ENCODE measurements around the gene RNF207.
"Not testable (repeated sequence)": the region's sequence is repeated elsewhere in the genome, so short reads cannot be mapped to it uniquely, and the experiment has no call there.

RNF207 gene

DNA sequence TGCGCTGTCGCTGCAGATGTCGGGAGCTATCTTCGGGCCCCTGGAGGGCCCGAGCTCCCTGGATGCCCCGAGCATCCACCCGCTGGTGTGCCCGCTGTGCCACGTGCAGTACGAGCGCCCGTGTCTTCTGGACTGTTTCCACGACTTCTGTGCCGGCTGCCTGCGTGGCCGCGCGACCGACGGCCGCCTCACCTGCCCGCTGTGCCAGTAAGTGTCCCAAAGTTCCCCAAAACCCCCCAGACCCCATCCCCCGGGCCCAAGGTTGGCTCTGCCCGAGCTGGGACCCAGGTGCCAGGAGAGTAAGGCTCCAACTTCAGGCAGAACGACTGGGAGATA lies 569 bp downstream of the RNF207 start:
- no peak for FAIRE-seq

DNA sequence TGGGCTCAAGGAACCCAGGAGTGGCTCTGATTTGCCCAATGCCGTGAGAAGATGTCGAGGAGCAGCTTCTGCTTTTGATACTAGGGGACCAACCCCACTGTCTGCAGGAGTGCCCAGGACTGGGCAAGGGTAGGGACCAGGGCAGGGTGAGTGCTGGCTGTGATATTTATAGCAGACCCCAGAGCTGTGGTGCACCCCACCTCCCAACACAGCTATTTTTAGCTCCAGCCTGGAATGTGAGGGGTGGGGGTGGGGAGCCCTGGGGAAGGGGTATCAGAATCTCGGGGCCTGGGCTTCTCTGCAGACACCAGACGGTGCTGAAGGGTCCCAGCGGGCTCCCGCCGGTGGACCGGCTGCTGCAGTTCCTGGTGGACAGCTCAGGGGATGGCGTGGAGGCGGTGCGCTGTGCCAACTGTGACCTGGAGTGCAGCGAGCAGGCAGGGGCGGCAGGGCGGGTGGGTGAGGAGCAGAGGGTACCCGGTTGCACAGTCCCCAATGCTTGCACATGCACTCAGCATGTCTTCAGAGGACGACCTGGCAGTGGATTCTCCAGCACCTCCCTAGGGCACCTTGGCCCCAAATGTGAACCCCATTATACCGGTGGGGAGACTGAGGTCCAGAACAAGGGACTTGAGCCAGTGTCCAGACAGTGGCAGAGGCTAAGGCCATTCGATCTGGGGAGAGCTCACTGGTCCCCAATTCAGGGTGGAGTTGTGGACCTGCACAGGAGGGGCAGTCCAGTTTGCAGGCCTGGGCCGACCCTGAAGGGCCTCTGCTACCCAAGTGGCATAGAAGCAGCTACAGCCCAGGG lies 1.4 kb downstream of the RNF207 start:
- FAIRE-seq: no peak

DNA sequence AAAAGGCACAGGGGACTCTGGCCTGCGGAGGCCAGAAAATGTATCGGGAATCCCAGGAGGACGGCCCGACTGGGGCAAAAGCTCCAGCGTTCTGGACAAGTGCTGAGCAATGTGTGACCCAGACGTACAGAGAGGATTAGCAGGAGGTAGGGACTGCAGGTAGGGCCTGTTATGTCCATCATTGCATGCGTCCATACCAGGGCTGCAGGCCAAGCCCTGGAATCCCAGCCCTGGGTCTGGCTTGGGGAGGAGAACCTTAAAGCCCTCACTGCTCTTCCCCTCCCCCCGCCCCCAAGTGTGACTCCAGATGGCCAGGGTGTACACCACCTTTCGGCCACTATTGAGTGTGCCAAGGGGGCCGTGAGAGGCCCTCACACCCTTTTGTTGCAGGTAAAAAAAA lies 2.0 kb downstream of the RNF207 start:
- FAIRE-seq: no peak

DNA sequence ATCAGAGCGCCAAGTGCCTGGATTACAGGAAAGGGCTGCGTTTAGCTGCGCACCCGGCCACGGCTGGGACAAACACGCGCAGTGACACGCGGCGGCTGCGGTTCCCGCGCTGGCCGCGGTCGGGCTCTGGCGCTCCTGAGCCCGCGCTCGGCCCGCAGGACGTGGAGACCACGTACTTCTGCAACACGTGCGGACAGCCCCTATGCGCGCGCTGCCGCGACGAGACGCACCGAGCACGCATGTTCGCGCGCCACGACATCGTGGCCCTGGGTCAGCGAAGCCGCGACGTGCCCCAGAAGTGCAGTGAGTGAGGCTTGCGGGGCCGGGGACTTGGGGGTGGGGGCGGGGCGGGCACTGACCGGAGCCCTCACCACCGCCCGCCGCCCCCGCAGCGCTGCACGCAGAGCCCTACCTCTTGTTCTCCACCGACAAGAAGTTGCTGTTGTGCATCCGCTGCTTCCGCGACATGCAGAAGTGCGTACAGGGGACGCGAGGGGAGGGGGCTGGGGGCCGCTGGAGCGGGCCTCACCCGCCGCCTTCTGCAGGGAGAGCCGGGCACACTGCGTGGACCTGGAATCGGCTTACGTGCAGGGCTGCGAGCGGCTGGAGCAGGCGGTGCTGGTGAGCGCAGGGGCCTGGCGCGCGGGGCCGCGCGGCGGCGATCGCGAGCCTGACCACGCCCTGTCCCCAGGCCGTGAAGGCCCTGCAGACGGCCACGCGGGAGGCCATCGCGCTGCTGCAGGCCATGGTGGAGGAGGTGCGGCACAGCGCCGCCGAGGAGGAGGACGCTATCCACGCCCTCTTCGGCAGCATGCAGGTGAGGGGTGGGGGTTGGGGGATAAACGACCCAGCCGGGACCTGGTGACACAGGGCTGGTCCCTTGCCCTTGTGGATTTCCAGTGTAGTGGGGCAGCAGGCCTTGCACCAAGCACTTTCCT lies 3.1 kb downstream of the RNF207 start:
- FAIRE-seq: no peak

DNA sequence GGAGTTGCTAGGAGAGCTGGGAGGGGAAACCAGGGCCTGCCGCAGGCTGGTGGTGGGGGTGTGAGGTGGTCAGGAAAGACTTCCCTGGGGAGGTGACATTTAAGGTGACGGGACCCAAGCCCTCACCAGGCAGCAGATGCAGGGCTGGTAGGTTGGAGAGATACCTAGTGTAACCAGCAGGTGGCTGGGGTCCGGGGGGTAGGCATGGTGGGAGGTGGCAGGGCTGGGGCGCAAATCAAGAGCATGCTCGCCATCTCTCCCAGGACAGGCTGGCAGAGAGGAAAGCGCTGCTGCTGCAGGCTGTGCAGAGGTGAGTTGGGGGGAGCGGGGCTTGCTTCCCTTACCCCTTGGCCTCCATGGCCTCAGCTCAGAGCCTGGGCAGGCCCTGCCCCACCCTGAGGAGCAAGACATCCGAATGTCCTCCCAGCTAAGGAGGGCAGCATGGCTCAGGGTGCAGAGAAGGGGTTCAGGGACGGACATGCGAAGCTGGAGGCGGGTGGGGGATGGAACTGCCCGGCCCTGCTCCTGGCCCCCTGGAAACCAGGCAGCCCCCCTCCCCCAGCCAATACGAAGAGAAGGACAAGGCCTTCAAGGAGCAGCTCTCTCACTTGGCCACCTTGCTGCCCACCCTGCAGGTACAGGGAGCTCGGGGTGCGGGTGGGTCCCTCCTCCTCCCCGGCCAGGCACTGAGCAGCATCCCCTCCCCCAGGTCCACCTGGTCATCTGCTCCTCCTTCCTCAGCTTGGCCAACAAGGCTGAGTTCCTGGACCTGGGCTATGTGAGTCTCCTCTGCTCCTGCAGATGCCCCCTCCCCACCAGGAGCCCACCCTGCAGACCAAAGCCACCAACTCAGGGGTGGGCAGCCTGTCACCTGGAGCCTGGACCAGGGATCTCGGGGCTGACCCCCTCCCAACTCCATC lies 4.0 kb downstream of the RNF207 start:
- no peak for FAIRE-seq

DNA sequence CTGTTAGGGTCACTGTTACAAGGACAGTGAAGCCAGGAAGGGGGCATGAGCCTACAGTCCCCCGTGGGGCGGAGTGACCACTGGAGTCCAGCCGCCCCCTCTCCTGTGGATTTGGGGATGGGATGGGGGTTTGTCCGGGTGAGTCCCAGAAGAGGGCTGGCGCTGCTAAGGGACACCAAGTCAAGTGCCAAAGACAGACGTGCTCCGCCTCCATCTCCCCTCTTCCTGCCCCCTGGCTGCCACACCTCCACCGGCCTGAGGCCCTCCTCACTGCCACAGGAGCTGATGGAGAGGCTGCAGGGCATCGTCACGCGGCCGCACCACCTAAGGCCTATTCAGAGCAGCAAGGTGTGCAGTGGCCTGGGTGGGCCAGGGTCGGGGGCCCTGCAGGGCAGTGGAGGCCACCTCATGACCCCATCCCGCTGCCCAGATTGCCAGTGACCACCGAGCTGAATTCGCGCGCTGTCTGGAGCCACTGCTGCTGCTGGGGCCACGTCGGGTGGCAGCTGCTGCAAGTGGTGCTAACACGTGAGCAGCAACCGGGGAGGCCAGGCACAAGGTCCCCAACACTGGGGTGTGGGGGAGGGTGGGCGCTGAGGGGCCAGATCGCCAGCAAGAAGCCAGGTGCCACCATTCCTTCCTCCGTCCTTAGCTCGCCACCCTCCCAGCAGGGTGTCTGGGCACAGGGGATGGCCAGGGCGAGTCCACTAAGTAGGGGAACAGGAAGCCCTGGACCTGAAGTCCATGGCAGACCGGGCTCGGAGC lies 4.9 kb downstream of the RNF207 start:
- no peak for FAIRE-seq

DNA sequence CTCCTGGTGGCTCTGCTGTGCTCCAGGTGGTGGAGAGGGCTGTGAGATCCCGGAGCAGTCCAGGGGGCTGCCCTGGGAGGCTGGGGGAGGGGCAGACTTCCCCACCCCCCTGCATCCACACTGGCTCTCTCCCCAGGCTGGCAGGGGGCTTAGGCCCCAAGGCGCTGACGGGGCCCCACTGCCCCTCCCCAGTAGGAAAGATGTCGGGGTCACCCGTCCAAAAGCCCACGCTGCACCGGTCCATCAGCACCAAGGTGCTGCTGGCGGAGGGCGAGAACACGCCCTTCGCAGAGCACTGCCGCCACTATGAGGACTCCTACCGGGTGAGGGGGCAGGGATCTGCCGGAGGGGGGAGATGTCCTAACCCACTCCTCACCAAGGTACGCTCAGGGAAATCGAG lies 5.8 kb downstream of the RNF207 start:
- no peak for FAIRE-seq

DNA sequence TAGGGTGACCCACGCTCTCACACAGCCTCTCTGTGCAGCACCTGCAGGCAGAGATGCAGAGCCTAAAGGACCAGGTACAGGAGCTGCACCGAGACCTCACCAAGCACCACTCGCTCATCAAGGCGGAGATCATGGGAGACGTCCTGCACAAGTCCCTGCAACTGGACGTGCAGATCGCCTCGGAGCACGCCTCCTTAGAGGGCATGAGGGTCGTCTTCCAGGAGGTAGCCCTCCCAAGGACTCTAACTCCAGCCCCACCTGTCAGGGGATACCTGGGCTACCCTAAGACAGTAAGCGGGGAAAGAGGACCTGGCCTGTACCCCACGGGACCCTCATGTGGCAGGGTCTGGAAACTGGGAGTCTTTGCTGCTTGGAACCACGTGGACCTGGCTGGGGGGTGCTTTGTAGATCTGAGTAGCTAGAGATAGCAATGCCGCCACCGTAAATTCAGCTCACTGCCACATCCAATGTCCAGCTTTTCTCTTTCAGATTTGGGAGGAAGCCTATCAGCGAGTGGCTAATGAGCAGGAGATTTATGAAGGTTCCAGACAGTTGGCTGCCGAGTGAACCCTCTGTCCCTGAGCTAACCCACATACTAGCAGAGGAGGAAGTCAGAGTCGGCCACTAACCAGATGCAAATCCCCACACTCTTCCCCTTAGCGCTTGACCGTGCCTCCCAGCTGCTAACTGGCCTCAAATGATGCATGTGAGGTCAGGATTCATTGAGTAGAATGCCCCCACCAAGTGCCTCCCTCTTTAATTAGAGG lies 6.5 kb downstream of the RNF207 start:
- no peak for FAIRE-seq

DNA sequence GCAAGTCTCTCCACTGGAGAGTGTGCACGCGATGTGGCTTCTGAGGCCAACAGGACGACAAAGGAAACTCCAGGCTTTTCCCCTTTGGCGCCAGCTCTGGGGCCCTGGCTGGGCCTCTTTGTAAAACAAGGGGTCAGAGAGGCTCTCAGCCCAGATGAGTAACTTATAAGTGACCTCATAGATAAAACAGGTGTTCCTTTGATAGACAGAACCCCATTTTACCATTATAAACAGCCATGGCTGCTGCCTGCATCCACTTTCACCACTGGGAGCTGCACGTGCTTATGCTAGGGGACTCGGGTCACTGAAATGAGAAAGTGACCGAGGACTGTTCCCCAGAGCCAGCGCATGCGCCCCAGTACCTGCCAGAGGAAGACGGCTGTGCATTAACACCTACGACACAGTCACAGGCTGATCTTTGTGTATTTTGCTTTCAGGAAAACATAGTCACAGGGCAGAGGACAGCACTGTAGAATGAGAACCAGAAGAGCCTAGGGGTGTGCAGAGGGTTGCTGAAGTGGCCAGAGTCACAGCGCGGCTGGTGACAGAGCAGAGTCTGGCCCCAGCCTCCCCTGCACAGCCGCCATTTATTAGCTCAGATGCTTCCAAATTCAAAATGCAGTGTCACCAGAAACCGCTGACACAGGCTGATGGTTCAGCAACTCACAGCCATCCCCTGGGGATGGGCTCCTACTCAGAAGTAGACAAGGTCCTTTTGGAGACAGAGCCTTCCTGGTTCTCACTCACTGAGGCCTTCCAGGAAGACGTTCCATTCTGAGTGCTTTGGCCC lies 12.7 kb downstream of the RNF207 start:
- no peak for FAIRE-seq

DNA sequence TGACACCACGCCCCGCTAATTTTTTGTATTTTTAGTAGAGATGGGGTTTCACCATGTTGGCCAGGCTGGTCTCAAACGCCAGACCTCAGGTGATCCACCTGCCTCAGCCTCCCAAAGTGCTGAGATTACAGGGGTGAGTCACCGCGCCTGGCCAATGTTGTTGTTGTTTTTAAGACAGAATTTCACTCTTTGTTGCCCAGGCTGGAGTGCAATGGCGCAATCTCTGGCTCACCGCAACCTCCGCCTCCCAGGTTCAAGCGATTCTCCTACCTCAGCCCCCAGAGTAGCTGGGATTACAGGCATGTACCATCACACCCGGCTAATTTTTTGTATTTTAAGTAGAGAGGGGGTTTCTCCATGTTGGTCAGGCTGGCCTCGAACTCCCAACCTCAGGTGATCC lies 13.7 kb downstream of the RNF207 start:
- FAIRE-seq: not testable (repeated sequence)

DNA sequence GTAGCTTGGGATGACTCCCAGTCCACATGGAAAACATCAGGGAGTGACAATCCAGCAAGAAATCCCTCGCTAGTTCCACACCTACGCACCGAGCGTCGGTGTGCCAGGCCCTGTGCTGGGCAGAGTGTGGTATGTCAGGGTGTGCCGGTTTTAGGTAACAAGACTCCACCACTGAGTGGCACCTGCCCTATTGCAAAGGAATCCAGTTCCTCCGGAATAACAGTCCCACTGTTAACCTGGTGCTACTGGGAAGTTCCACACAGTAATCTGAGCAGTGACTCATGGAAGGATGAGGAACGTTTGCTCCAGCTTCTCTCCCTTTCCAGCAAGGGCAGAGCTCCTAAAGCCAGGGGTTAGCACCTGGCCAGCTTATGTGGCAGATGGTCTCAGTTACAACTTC lies 14.3 kb downstream of the RNF207 start:
- no peak for FAIRE-seq

DNA sequence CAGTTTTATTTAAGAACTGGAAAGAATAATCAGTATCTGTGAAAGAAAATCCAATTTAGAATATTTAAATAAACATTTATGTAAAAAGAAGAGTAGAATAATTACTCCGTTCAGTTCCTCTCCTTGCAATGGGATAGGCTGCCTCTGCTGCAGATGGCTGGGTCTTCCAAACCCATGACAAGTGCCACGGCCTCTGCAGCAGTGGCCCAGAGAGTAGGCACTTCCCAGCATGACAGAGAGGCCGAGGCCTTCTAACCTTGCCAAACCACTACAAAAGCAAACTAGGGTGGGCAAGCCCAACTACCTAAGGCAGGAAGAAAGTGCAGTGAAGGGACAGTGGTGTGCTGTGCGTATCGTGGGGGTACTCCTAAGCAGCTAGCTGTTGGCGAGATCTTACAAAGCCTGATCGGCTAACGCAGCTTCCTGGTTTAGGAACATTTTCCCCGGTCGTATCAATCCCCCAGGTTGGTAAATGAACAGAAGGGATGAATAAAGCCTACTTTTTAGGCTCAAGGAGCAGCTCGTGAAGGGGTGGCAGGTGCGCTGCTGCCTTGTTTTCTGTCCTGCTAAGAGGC lies 15.4 kb downstream of the RNF207 start:
- FAIRE-seq: no peak

DNA sequence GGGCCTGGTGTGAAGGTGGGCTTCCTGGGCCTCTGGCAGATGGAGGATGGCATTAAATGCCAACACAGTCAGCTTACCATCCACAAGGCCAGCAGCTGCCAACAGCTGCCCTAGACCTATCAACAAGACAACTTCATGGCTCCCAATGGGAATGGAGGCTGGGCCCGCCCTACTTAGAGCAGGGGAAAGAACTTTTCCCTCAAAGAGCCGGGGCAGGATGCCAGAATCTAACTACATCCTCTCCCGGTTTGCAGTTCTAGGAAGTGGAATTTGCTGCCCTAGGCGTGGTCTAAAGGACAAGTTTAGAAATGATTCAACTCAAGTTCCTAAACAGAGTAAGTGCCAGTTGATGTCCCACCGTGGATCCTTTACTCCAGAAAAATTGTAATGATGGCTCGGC lies 16.7 kb downstream of the RNF207 start:
- no peak for FAIRE-seq

DNA sequence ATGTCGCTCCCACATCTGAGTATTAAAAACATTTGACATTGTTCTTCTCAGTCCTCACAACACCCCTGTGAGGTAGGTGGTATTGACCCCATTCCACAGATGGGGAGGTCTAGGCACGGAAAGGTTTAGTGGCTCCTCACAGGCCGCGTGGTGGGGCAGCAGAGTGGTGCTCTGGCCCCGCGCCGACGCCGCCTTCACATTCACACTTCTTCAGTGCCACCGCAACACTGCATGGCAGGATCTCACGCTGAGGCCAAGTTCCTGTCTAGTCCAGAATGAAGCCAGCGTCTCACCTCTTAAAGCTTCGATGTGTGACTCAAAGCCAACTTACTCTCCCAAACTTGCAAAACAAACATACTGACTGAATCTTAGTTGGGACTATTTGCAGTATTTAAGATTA lies 17.7 kb downstream of the RNF207 start:
- FAIRE-seq: no peak

DNA sequence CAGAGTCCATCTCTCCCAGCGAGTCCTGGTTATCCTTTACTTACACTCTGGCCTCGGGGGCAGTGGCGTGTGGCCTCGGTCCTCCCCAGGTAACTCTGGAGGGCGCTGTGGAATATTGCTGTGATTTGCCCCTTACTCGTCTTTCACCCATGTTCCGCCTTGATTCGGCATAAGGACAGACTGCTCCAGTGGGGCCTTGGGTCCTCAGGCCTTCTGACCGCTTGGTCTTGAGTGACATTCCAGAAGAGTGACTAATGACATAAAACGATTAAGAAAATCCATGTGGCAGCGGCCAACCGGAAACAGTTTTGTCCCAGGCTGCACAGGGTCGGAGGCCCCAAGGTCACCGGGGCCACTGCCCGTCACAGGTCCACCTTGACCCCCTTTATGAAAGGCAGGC lies 18.8 kb downstream of the RNF207 start:
- FAIRE-seq: no peak

DNA sequence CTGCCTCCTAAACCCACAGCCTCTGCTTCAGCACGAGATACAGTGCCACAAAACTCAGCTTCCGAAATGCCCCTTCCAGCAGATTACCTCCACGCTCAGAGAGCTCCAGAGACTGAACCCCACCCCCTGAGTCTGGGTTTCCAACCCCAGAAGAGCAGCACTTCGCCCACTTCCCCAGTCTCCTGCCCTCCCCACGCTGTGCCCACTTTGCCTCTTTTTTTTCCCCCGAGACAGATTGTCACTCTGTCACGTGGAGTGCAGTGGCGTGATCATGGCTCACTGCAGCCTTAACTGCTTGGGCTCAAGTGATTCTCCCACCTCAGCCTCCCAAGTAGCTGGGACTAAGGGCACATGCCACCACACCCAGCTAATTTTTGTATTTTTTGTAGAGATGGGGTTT lies 19.7 kb downstream of the RNF207 start:
- FAIRE-seq: no peak

DNA sequence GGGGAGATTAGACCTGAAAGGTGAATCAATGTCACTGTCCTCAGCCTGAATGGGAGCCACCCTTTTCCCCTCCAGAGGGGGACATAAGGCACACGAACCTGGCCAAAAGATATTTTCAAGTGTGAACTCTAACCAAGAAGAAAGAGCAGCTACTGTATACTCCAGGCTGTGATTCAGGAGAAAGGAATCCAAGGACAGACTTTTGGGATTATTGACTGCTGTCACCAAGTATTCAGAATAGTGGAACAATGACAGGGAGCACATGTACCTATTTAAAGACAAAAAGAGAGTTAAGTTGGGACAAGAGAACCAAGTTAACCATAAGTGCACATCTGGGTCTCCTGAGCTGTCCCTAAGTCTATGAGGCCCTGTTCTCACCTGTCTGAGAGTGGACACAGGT lies 27.5 kb downstream of the RNF207 start:
- FAIRE-seq: no peak

DNA sequence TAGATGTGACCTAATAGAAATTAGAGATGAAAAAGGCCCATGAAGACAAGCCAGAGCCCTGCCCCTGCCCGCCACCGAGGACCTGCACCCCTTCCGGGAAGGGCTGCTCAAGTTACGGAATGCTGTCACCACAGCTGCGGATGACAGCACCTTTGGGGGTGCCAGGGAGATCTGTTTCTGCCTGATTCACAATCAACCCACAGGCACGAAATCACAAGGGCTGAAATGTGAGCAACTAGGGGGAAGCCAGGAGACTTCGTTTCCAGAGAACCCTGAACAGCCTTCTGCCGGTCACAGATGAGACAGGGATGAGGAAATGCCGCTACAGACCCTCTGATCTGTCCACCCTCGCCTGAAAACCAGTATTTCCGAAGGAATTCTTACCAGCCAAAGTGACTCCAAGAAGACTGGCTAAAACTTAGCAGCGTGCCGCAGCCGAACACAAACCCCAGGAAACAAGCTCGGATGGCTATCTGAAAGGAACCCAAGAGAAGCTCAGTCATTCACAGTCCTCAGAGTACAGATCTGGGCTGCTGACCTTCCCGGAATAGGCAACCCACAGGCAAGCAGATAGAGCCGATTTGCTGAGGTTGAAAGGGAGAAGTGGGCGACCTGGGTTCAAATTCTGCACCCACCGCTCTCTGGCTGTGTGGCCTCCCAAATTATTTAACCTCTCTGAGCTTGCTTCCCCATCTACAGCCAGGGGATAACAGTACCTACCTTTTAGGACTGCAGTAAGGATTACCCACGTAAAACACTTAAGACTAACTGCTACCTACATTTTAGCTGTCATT lies 28.8 kb downstream of the RNF207 start:
- FAIRE-seq: no peak

DNA sequence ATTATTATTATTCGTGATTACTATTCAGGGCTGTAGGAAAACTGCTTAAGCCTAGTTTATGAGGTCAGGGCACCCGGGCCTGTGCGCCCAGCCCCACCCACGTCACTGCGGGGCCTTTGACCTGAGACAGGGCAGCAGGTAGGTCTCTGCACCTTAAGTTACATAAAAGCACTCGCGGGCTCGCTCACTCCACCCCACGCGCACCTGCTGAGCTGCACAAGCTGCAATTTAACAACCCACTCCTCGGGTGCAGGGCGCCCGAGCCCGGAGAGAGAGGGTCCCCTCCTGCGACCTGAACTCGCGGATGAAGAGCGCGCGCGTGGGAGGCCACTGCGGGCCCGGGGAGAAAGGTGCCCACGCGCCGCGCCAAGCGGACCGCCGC lies 29.4 kb downstream of the RNF207 start:
- no peak for FAIRE-seq

DNA sequence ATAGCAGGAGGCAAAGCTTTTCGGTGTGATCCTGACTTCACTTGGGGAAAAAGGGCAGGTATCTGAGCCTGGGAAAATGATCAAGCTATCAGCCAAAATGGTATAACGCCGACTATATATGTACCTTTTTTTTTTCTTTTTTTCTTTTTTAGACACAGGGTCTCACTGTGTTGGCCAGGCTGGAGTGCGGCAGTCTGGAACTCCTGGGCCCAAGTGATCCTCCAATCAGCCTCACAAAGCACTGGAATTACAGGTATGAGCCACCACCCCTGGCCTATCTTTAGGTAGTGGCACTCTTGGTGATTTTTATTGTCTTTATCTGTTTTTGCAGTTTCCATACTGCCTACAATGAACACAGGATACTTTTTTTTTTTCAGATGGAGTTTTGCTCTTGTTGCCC lies 31.2 kb downstream of the RNF207 start:
- FAIRE-seq: no peak

All from A204.1 (cell line).